HEK293T (cell line): ENCODE data around the gene ZNF574.

ENCODE experiments used
- CTCF ChIA-PET: fragments of 350-600 bp; formaldehyde crosslinking; extraction: SDS; loops from one replicate; lab custom pipeline; 2021; ENCODE audit warnings: antibody characterized with exemption, inconsistent platforms; lab: Yijun Ruan, JAX
- POLR2A ChIA-PET: fragments of 350-600 bp; formaldehyde crosslinking; extraction: SDS; loops from one replicate; lab custom pipeline; 2020; ENCODE audit warnings: antibody characterized with exemption, inconsistent platforms; lab: Yijun Ruan, JAX
- DNase-seq: peaks from one replicate; pipeline ENCODE4 v3.0.0; 2012; ENCODE audit warnings: mixed read lengths; ENCODE audit errors: extremely low spot score
- ARNT ChIP-seq: fragments of 450-650 bp; IDR thresholded peaks from 2 replicates; pipeline ENCODE4 v1.6.1; 2017; ENCODE audit warnings: mild to moderate bottlenecking
- BHLHE40 ChIP-seq: fragments of 450-650 bp; IDR thresholded peaks from 2 replicates; pipeline ENCODE4 v1.6.1; 2016; ENCODE audit warnings: mild to moderate bottlenecking, moderate library complexity, borderline replicate concordance
- CTBP1 ChIP-seq: fragments of 450-650 bp; IDR thresholded peaks from 2 replicates; pipeline ENCODE4 v1.6.1; 2016; ENCODE audit warnings: borderline replicate concordance
- ELF4 ChIP-seq: fragments of 450-650 bp; IDR thresholded peaks from 2 replicates; pipeline ENCODE4 v1.6.1; 2017; ENCODE audit warnings: antibody characterized with exemption
- FOXA1 ChIP-seq: fragments of 450-650 bp; IDR thresholded peaks from 2 replicates; pipeline ENCODE4 v1.6.1; 2016; ENCODE audit warnings: mild to moderate bottlenecking
- FOXK2 ChIP-seq: fragments of 450-650 bp; IDR thresholded peaks from 2 replicates; pipeline ENCODE4 v1.6.1; 2016; ENCODE audit warnings: mild to moderate bottlenecking
- FOXM1 ChIP-seq: fragments of 450-650 bp; IDR thresholded peaks from 2 replicates; pipeline ENCODE4 v1.6.1; 2017; ENCODE audit warnings: mild to moderate bottlenecking, borderline replicate concordance
- HDGF ChIP-seq: fragments of 450-650 bp; IDR thresholded peaks from 2 replicates; pipeline ENCODE4 v1.6.1; 2017; ENCODE audit warnings: antibody characterized with exemption, borderline replicate concordance
- L3MBTL2 ChIP-seq: fragments of 450-650 bp; conservative IDR thresholded peaks from 2 replicates; pipeline ENCODE4 v1.6.1; 2016; ENCODE audit warnings: mild to moderate bottlenecking
- LEF1 ChIP-seq: fragments of 450-650 bp; IDR thresholded peaks from 2 replicates; pipeline ENCODE4 v1.6.1; 2017; ENCODE audit warnings: mild to moderate bottlenecking, borderline replicate concordance
- NFRKB ChIP-seq: fragments of 450-650 bp; IDR thresholded peaks from 2 replicates; pipeline ENCODE4 v1.6.1; 2016; ENCODE audit warnings: mild to moderate bottlenecking, moderate library complexity
- PKNOX1 ChIP-seq: fragments of 450-650 bp; IDR thresholded peaks from 2 replicates; pipeline ENCODE4 v1.6.1; 2016
- SP1 ChIP-seq: fragments of 450-650 bp; IDR thresholded peaks from 2 replicates; pipeline ENCODE4 v1.6.1; 2017
- SUZ12 ChIP-seq: fragments of 450-650 bp; IDR thresholded peaks from 2 replicates; pipeline ENCODE4 v1.6.1; 2016; ENCODE audit warnings: mild to moderate bottlenecking
- TARDBP ChIP-seq: fragments of 450-650 bp; IDR thresholded peaks from 2 replicates; pipeline ENCODE4 v1.6.1; 2016
- ZNF384 ChIP-seq: fragments of 450-650 bp; IDR thresholded peaks from 2 replicates; pipeline ENCODE4 v1.6.1; 2016

Gene ZNF574

GRCh38 chr19:42042455-42043170 is 33.4 kb upstream of the ZNF574 start:
- ChIA-PET POLR2A (no interaction called here), CTCF (interaction anchor here (1.0 kb wide), 1 partner anchor 8 kb away, joined by 3 read pairs; no protein-coding TSS in a partner anchor)
- DNase-seq: no peak
- TF ChIP-seq SP1 (no peak), NFRKB (no peak), FOXA1 (no peak), TARDBP (no peak), FOXM1 (no peak), LEF1 (no peak), CTBP1 (no peak), ARNT (no peak), PKNOX1 (no peak), SUZ12 (no peak), L3MBTL2 (no peak), HDGF (no peak)

DNA sequence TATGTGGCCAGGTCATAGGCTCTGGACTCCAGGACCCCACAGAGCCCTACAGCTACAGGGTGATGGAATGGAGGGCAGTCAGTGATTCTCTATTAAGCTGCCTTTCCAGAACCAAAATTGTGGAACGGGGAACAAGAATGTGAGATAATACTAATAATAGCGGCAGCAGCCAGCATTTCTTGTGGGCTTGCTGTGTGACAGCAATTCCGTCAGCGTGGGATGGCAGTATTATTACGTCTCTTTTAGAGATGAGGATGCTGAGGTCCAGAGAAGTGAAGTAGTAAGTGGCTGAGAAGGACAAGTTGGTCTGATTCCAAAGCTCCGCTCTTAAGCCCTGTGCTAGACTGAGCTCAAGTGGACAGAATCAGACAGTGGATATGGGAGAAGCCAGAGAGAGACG is 30.4 kb upstream of the ZNF574 start:
- no peak for DNase-seq
- ChIA-PET CTCF (interaction anchor here (1.3 to 1.8 kb wide), 2 partner anchors 11 to 17 kb away, joined by 3 to 9 read pairs; no protein-coding TSS in a partner anchor), POLR2A (no interaction called here)
- TF ChIP-seq CTBP1 (no peak), FOXK2 (no peak), FOXA1 (no peak), HDGF (no peak), ARNT (no peak), LEF1 (no peak), BHLHE40 (no peak), FOXM1 (no peak), ELF4 (no peak), L3MBTL2 (no peak), TARDBP (no peak), ZNF384 (no peak), SUZ12 (no peak), PKNOX1 (no peak), NFRKB (no peak), SP1 (no peak)

DNA sequence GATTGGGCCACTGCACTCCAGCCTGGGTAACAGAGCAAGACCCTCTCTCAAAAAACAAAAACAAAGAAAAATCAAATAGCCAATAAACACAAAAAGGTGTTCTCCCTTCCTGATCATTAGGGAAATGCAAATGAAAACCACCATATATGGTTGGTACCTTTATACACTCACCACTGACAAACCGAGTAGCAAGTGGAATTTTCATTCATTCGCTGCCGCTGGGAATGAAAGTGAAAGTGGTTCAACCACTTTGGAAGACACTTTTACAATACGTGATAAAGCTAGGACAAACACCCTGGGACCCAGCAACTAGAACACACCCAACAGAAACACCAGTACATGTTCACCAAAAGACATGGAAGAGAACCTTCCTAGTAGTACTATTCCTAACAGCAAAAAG is 27.0 kb upstream of the ZNF574 start:
- ChIA-PET CTCF (interaction anchor here (1.5 kb wide), 1 partner anchor 21 kb away, joined by 8 read pairs; no protein-coding TSS in a partner anchor), POLR2A (no interaction called here)
- DNase-seq: no peak
- TF ChIP-seq SUZ12 (no peak), LEF1 (no peak), ELF4 (no peak), TARDBP (no peak), HDGF (no peak), NFRKB (no peak), BHLHE40 (no peak), FOXA1 (no peak), L3MBTL2 (no peak), PKNOX1 (no peak), SP1 (no peak)

- TF ChIP-seq ELF4 (no peak), FOXK2 (no peak), ARNT (no peak), HDGF (no peak), BHLHE40 (no peak), CTBP1 (no peak), LEF1 (no peak), SP1 (no peak), L3MBTL2 (no peak), FOXA1 (no peak), TARDBP (no peak), NFRKB (no peak)
- no peak for DNase-seq
- POLR2A ChIA-PET: interaction anchor here (1.1 kb wide), 1 partner anchor 23 kb away, joined by 3 read pairs; no protein-coding TSS in a partner anchor
- CTCF ChIA-PET: interaction anchor here (1.4 kb wide), 1 partner anchor 16 kb away, joined by 4 read pairs; no protein-coding TSS in a partner anchor
These were observed 24.5 kb upstream of the ZNF574 start for GRCh38 chr19:42051166-42052115.

- TF ChIP-seq SUZ12: no peak
- TF ChIP-seq FOXK2: no peak
- no peak for TF ChIP-seq HDGF
- TF ChIP-seq ELF4: no peak
- no peak for TF ChIP-seq ZNF384
- TF ChIP-seq LEF1: no peak
- no peak for TF ChIP-seq ARNT
- TF ChIP-seq L3MBTL2: no peak
- POLR2A ChIA-PET: interaction anchor here (1.0 to 1.1 kb wide), 2 partner anchors 24 kb away, joined by 3 to 4 read pairs; partner anchors contain the start of gene ZNF574
- DNase-seq: no peak
- CTCF ChIA-PET: interaction anchor here (1.4 kb wide), 1 partner anchor 17 kb away, joined by 4 read pairs; no protein-coding TSS in a partner anchor
These were observed 23.6 kb upstream of the ZNF574 start for GRCh38 chr19:42052241-42052863.
